GM18517 (cell line): Measurements from ENCODE around the gene THTPA.

Experiments
- ATAC-seq: cut with Tn5 transposase; IDR thresholded peaks from one replicate; pipeline ENCODE4 v1.9.1; 2021; ENCODE audit warnings: mild to moderate bottlenecking, moderate library complexity; ENCODE audit not compliant: unreplicated experiment

Gene THTPA

GRCh38 chr14:23550812-23551265 is 5.2 kb upstream of the THTPA start:
- no peak for ATAC-seq

- ATAC-seq, result no peak
Observed at GRCh38 chr14:23551266-23552028, 4.6 kb upstream of the THTPA start, which contains the start of gene ZFHX2. Gene ZFHX2 (minus strand): TSS chr14:23551765. CDS start chr14:23535325, 16,440 bp downstream.

GRCh38 chr14:23555533-23555881 is 564 bp upstream of the THTPA start:
- no peak for ATAC-seq

- no peak for ATAC-seq
Observed at GRCh38 chr14:23556700-23557440, 799 bp downstream of the THTPA start.

- ATAC-seq, result no peak
Observed at GRCh38 chr14:23557521-23557920, 1.4 kb downstream of the THTPA start.

GRCh38 chr14:23557946-23558345 is 1.9 kb downstream of the THTPA start:
- no peak for ATAC-seq

GRCh38 chr14:23558346-23559009 is 2.4 kb downstream of the THTPA start:
- no peak for ATAC-seq

GRCh38 chr14:23559010-23559925 is 3.2 kb downstream of the THTPA start:
- no peak for ATAC-seq

GRCh38 chr14:23559926-23560520 is 4.0 kb downstream of the THTPA start:
- no peak for ATAC-seq

- no peak for ATAC-seq
Observed at GRCh38 chr14:23561259-23561658, 5.2 kb downstream of the THTPA start.

GRCh38 chr14:23561873-23562821 is 6.1 kb downstream of the THTPA start:
- ATAC-seq, result no peak

- ATAC-seq, result no peak
Observed at GRCh38 chr14:23562822-23563472, 6.9 kb downstream of the THTPA start.

GRCh38 chr14:23563473-23564180 is 7.6 kb downstream of the THTPA start:
- ATAC-seq, result no peak

GRCh38 chr14:23564181-23564812 is 8.2 kb downstream of the THTPA start:
- no peak for ATAC-seq

GRCh38 chr14:23564876-23565275 is 8.8 kb downstream of the THTPA start:
- no peak for ATAC-seq

GRCh38 chr14:23565626-23566025 is 9.6 kb downstream of the THTPA start:
- no peak for ATAC-seq

GRCh38 chr14:23566112-23566777 is 10.2 kb downstream of the THTPA start:
- no peak for ATAC-seq
